IMR-90 (cell line): ENCODE data around the gene EXOC3L4. TPM values are rescaled to one million over a fixed set of nuclear protein-coding genes. Genes with fewer than 3 reads are reported as not detected.

Experiments
- ATAC-seq: fragments of 200-7000 bp; cut with Tn5 transposase; 2 replicates; pipeline ENCODE4 v1.9.1; 2020; ENCODE audit warnings: low read depth, mild to moderate bottlenecking, moderate library complexity
- BruUV-seq: library from RNA; stranded (reverse); fragments of 400-500 nt; replicated peaks from 2 replicates; lab custom pipeline; 2021; lab: Mats Ljungman, UMichigan
- CTCF ChIA-PET: fragments of 300-600 bp; formaldehyde crosslinking; extraction: SDS; loops from one replicate; lab custom pipeline; 2021; ENCODE audit warnings: antibody characterized with exemption; lab: Yijun Ruan, JAX
- POLR2A ChIA-PET: fragments of 300-600 bp; sonication (Branson Sonifier 250); formaldehyde crosslinking; loops from one replicate; lab custom pipeline; 2022; ENCODE audit warnings: antibody characterized with exemption; ENCODE audit not compliant: unreplicated experiment; lab: Charles Lee
- DNase-seq: peaks from one replicate; pipeline ENCODE4 v3.0.0; 2013
- H2AFZ ChIP-seq: replicated peaks from 2 replicates; pipeline ENCODE3; 2013; ENCODE audit warnings: low read length, mild to moderate bottlenecking; ENCODE audit not compliant: poor library complexity
- H2AK5ac ChIP-seq: 2 replicates; pipeline ENCODE4 v1.6.1; 2013; ENCODE audit warnings: low read depth, low read length, inconsistent platforms
- H2AK9ac ChIP-seq: replicated peaks from 2 replicates; pipeline ENCODE3; 2013; ENCODE audit warnings: mild to moderate bottlenecking, low read depth, low read length, moderate library complexity; ENCODE audit not compliant: poor library complexity
- H2BK120ac ChIP-seq: 2 replicates; pipeline ENCODE4 v1.6.1; 2013; ENCODE audit warnings: low read depth, low read length, inconsistent platforms
- H2BK15ac ChIP-seq: 3 replicates; pipeline ENCODE4 v1.6.1; 2013; ENCODE audit warnings: low read depth, low read length, inconsistent platforms
- H2BK20ac ChIP-seq: 2 replicates; pipeline ENCODE4 v1.6.1; 2013; ENCODE audit warnings: low read depth, mild to moderate bottlenecking, inconsistent platforms, low read length, moderate library complexity
- H2BK5ac ChIP-seq: 2 replicates; pipeline ENCODE4 v1.6.1; 2013; ENCODE audit warnings: mild to moderate bottlenecking, low read depth, low read length, inconsistent platforms; ENCODE audit not compliant: poor library complexity, severe bottlenecking
- H3K14ac ChIP-seq: replicated peaks from 2 replicates; pipeline ENCODE4 v1.6.1; 2013; ENCODE audit warnings: low read depth, low read length, inconsistent platforms
- H3K18ac ChIP-seq: 2 replicates; pipeline ENCODE4 v1.6.1; 2013; ENCODE audit warnings: low read depth, low read length, control low read depth
- H3K23ac ChIP-seq: 2 replicates; pipeline ENCODE4 v1.6.1; 2013; ENCODE audit warnings: low read depth, low read length, inconsistent platforms
- H3K27ac ChIP-seq: 2 replicates; pipeline ENCODE4 v1.5.1; 2013; ENCODE audit warnings: mild to moderate bottlenecking, control low read depth, low read length; ENCODE audit not compliant: insufficient read depth
- H3K27me3 ChIP-seq: 2 replicates; pipeline ENCODE4 v1.6.1; 2013; ENCODE audit warnings: low read length; ENCODE audit not compliant: control insufficient read depth, insufficient read depth
- H3K36me3 ChIP-seq: 2 replicates; pipeline ENCODE4 v1.6.1; 2013; ENCODE audit warnings: low read length, mixed read lengths; ENCODE audit not compliant: control insufficient read depth, insufficient read depth
- H3K4ac ChIP-seq: 2 replicates; pipeline ENCODE4 v1.6.1; 2013; ENCODE audit warnings: low read depth, low read length, inconsistent platforms
- H3K4me1 ChIP-seq: 2 replicates; pipeline ENCODE4 v1.6.1; 2013; ENCODE audit warnings: low read length, mixed read lengths; ENCODE audit not compliant: control insufficient read depth, insufficient read depth
- H3K4me2 ChIP-seq: 2 replicates; pipeline ENCODE4 v1.6.1; 2013; ENCODE audit warnings: low read depth, mild to moderate bottlenecking, control low read depth, low read length, moderate library complexity
- H3K4me3 ChIP-seq: 2 replicates; pipeline ENCODE4 v1.5.1; 2013; ENCODE audit warnings: low read depth, mild to moderate bottlenecking, control low read depth, low read length, moderate library complexity; ENCODE audit not compliant: insufficient read depth
- H3K56ac ChIP-seq: 2 replicates; pipeline ENCODE4 v1.6.1; 2013; ENCODE audit warnings: low read length, inconsistent platforms; ENCODE audit not compliant: insufficient read depth; ENCODE audit errors: extremely low read depth
- H3K79me1 ChIP-seq, 2 experiments: 2 replicates each; pipeline ENCODE4 v1.6.1; 2013; ENCODE audit warnings: low read length in 2 of 2, inconsistent platforms in 1 of 2, low read depth in 1 of 2
- H3K9ac ChIP-seq: 2 replicates; pipeline ENCODE4 v1.6.1; 2013; ENCODE audit warnings: low read depth, low read length, control low read depth
- H3K9me1 ChIP-seq: 2 replicates; pipeline ENCODE4 v1.6.1; 2013; ENCODE audit warnings: low read length, inconsistent platforms; ENCODE audit not compliant: insufficient read depth
- H3K9me3 ChIP-seq: 2 replicates; pipeline ENCODE4 v1.6.1; 2013; ENCODE audit warnings: low read length; ENCODE audit not compliant: control insufficient read depth, insufficient read depth
- H4K20me1 ChIP-seq: 2 replicates; pipeline ENCODE4 v1.6.1; 2013; ENCODE audit warnings: low read length, inconsistent platforms; ENCODE audit not compliant: insufficient read depth
- H4K5ac ChIP-seq: 2 replicates; pipeline ENCODE4 v1.6.1; 2013; ENCODE audit warnings: mild to moderate bottlenecking, low read depth, low read length, control low read depth
- H4K8ac ChIP-seq, 2 experiments: 2 replicates each; pipeline ENCODE4 v1.6.1; 2013; ENCODE audit warnings: low read depth in 2 of 2, low read length in 2 of 2, control low read depth in 1 of 2, inconsistent platforms in 1 of 2
- H4K91ac ChIP-seq: 2 replicates; pipeline ENCODE4 v1.6.1; 2013; ENCODE audit warnings: low read depth, low read length, inconsistent platforms; ENCODE audit not compliant: insufficient read depth
- BHLHE40 ChIP-seq: fragments of 150-350 bp; IDR thresholded peaks from 2 replicates; pipeline ENCODE4 v1.6.1; 2016; ENCODE audit warnings: mild to moderate bottlenecking, low read depth, low read length
- MAZ ChIP-seq: IDR thresholded peaks from 2 replicates; pipeline ENCODE4 v1.6.1; 2012; ENCODE audit warnings: low read depth, mild to moderate bottlenecking, low read length, improper control_type of control experiment, moderate library complexity, borderline replicate concordance
- POLR2A ChIP-seq: IDR thresholded peaks from 2 replicates; pipeline ENCODE4 v1.6.1; 2012; ENCODE audit warnings: mild to moderate bottlenecking, low read depth, low read length
- WGBS, 2 experiments: methylation state at CpG; one replicate each; pipeline versions ENCODE4 v1.1.5 to v1.1.7; 2013; ENCODE audit warnings: missing lambda C conversion rate in 2 of 2; ENCODE audit not compliant: insufficient read length in 1 of 2; ENCODE audit errors: extremely low coverage in 2 of 2; 5-methylcytosine and 5-hydroxymethylcytosine counted together
- dilution Hi-C: fragments of 300-500 bp; cut with HindIII; formaldehyde crosslinking; loops from one replicate; pipeline ENCODE4 v1.14.3; 2018; ENCODE audit warnings: low sequenced_read_pairs; ENCODE audit not compliant: unreplicated experiment
- in situ Hi-C: fragments of 300-500 bp; cut with MboI; formaldehyde crosslinking; loops from 3 replicates; pipeline ENCODE4 v1.14.3; 2019; ENCODE audit warnings: low sequenced_read_pairs, inconsistent platforms, mixed read lengths
- intact Hi-C: fragments of 100-400 bp; cut with micrococcal nuclease; formaldehyde crosslinking; loops from 2 replicates; pipeline ENCODE4 v1.10.0; 2022
- polyA plus RNA-seq, 3 experiments: library from polyadenylated mRNA; depleted of rRNA; stranded (reverse); fragments of >200 nt; gene quantifications; 2 replicates each; pipeline ENCODE4 v1.2.3, GENCODE V29; 2012; ENCODE audit warnings: low replicate concordance in 1 of 3
- total RNA-seq: library from RNA; depleted of rRNA; stranded (reverse); fragments of >200 nt; gene quantifications from 2 replicates; pipeline ENCODE4 v1.2.3, GENCODE V29; 2012

EXOC3L4 gene
- total and polyA plus RNA-seq, 2 of the 4 experiments (the other 2 are of a cell fraction): not detected

GRCh38 chr14:103071544-103072251 is 22.8 kb upstream of the EXOC3L4 start:
- Histone ChIP-seq H3K4me1 (peaks cover 3% of the 10 kb centered on the region; the same call in 1 of the 2 replicates), H4K5ac (no peak overlapping the region), H3K79me1 (no peaks in the 10 kb centered on the region), H4K8ac (no peak overlapping the region), H4K91ac (no peak overlapping the region), H3K9me1 (no peaks in the 10 kb centered on the region), H3K9ac (no peak overlapping the region), H3K18ac (no peak overlapping the region), H2BK120ac (no peak overlapping the region), H2BK5ac (no peak overlapping the region), H3K4me2 (no peak overlapping the region), H2BK20ac (no peak overlapping the region), H2AK5ac (no peak overlapping the region), H3K27me3 (peaks cover 2% of the 10 kb centered on the region; the same call in 1 of the 2 replicates), H3K4me3 (no peak overlapping the region), H2AK9ac (no peak overlapping the region), H4K20me1 (no peaks in the 10 kb centered on the region; the same call in 1 of the 2 replicates), H3K9me3 (no peaks in the 10 kb centered on the region), H2BK15ac (no peak overlapping the region), H3K27ac (no peak overlapping the region), H3K4ac (no peak overlapping the region), H3K36me3 (no peaks in the 10 kb centered on the region), H3K23ac (no peak overlapping the region), H3K56ac (no peak overlapping the region), H2AFZ (no peak overlapping the region), H3K14ac (no peak overlapping the region)
- dilution Hi-C loops (no loop called here), in situ Hi-C loops (no loop called here), intact Hi-C loops (loop anchor here (10.0 kb wide), 1 partner anchor 113 kb away; no protein-coding TSS in a partner anchor)
- no TSS peak for BruUV-seq
- ATAC-seq (no peak), DNase-seq (no peak)
- ChIA-PET CTCF (no interaction called here), POLR2A (interaction anchor here (0.7 kb wide), 1 partner anchor 12 kb away, joined by 3 read pairs; no protein-coding TSS in a partner anchor)
- 90% methylated on average over 10 of the region's 32 CpGs; no CpG with 5 or more reads in 1 of the 2 experiments for WGBS, 2 experiments
- no peak for TF ChIP-seq POLR2A
- no peak for TF ChIP-seq MAZ
- no peak for TF ChIP-seq BHLHE40
